HEK293 (cell line): ENCODE results near the gene SLC38A5.

Experiments used
- GLI4 ChIP-seq: fragments of 450-650 bp; formaldehyde crosslinking; IDR thresholded peaks from 2 replicates; pipeline ENCODE4 v1.5.1; 2016; ENCODE audit warnings: missing biosample characterization, missing genetic modification characterization
- IKZF3 ChIP-seq: fragments of 450-650 bp; IDR thresholded peaks from 2 replicates; pipeline ENCODE4 v1.5.0; 2018; ENCODE audit warnings: missing biosample characterization, mild to moderate bottlenecking, missing genetic modification characterization, moderate library complexity
- KLF10 ChIP-seq: fragments of 450-650 bp; IDR thresholded peaks from 2 replicates; pipeline ENCODE4 v1.5.1; 2018; ENCODE audit warnings: missing biosample characterization, mild to moderate bottlenecking, missing genetic modification characterization
- KLF16 ChIP-seq: fragments of 450-650 bp; formaldehyde crosslinking; IDR thresholded peaks from 2 replicates; pipeline ENCODE4 v1.5.1; 2017; ENCODE audit warnings: missing biosample characterization, missing genetic modification characterization
- YY1 ChIP-seq: fragments of 450-650 bp; formaldehyde crosslinking; IDR thresholded peaks from 2 replicates; pipeline ENCODE4 v1.5.1; 2018; ENCODE audit warnings: missing biosample characterization, missing genetic modification characterization
- ZBTB21 ChIP-seq: fragments of 450-650 bp; formaldehyde crosslinking; IDR thresholded peaks from 2 replicates; pipeline ENCODE4 v1.5.1; 2017; ENCODE audit warnings: missing biosample characterization, missing genetic modification characterization
- ZNF202 ChIP-seq: fragments of 450-650 bp; formaldehyde crosslinking; IDR thresholded peaks from 2 replicates; pipeline ENCODE4 v1.5.1; 2016; ENCODE audit warnings: missing biosample characterization, missing genetic modification characterization, borderline replicate concordance
- ZNF24 ChIP-seq: fragments of 450-650 bp; formaldehyde crosslinking; IDR thresholded peaks from 2 replicates; pipeline ENCODE4 v1.5.1; 2016; ENCODE audit warnings: missing biosample characterization, missing genetic modification characterization
- ZNF529 ChIP-seq: fragments of 450-650 bp; formaldehyde crosslinking; IDR thresholded peaks from 2 replicates; pipeline ENCODE4 v1.5.1; 2017; ENCODE audit warnings: missing genetic modification characterization, missing biosample characterization; ENCODE audit not compliant: insufficient replicate concordance
- ZNF548 ChIP-seq: fragments of 450-650 bp; formaldehyde crosslinking; IDR thresholded peaks from 2 replicates; pipeline ENCODE4 v1.5.1; 2016; ENCODE audit warnings: missing biosample characterization, missing genetic modification characterization
- TF ChIP-seq, protein P1 (sequence below): fragments of 450-650 bp; formaldehyde crosslinking; IDR thresholded peaks from 2 replicates; pipeline ENCODE4 v1.5.1; 2016; ENCODE audit warnings: missing biosample characterization, missing genetic modification characterization
- TF ChIP-seq, protein P2 (sequence below): fragments of 450-650 bp; formaldehyde crosslinking; IDR thresholded peaks from 2 replicates; pipeline ENCODE4 v1.5.1; 2016; ENCODE audit warnings: missing biosample characterization, missing genetic modification characterization
- TF ChIP-seq, protein P3 (sequence below): fragments of 450-650 bp; formaldehyde crosslinking; IDR thresholded peaks from 2 replicates; pipeline ENCODE4 v1.5.1; 2016; ENCODE audit warnings: missing biosample characterization, missing genetic modification characterization

DNA sequence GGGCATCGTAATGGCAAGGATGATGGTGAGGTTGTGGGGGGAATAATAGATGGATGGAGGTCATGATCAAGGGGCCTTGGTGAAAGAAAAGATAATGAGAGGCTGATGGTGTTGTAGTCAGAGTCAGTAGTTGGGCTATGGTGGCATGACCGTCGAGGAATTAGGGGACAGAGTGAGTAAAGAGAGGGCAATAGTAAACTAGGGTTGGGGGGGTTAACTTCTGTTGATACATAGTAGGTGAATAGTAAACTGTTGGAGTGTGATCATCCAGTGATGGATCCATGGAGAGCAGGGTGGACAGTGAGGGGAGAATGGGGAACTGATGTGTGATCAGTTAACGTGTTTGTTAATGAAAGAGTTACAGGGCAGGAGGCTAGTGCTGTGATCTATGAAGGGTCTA is 6.9 kb upstream of the SLC38A5 start:
- TF ChIP-seq ZNF202 (no peak), GLI4 (tag by site-specific recombination) (no peak), ZNF529 (tag by site-specific recombination) (no peak), KLF10 (no peak), ZBTB21 (no peak), KLF16 (tag by site-specific recombination) (no peak), YY1 (tag by site-specific recombination) (no peak), IKZF3 (tag by site-specific recombination) (no peak), ZNF548 (tag by site-specific recombination) (no peak), ZNF24 (no peak)
- TF ChIP-seq, protein P1, sequence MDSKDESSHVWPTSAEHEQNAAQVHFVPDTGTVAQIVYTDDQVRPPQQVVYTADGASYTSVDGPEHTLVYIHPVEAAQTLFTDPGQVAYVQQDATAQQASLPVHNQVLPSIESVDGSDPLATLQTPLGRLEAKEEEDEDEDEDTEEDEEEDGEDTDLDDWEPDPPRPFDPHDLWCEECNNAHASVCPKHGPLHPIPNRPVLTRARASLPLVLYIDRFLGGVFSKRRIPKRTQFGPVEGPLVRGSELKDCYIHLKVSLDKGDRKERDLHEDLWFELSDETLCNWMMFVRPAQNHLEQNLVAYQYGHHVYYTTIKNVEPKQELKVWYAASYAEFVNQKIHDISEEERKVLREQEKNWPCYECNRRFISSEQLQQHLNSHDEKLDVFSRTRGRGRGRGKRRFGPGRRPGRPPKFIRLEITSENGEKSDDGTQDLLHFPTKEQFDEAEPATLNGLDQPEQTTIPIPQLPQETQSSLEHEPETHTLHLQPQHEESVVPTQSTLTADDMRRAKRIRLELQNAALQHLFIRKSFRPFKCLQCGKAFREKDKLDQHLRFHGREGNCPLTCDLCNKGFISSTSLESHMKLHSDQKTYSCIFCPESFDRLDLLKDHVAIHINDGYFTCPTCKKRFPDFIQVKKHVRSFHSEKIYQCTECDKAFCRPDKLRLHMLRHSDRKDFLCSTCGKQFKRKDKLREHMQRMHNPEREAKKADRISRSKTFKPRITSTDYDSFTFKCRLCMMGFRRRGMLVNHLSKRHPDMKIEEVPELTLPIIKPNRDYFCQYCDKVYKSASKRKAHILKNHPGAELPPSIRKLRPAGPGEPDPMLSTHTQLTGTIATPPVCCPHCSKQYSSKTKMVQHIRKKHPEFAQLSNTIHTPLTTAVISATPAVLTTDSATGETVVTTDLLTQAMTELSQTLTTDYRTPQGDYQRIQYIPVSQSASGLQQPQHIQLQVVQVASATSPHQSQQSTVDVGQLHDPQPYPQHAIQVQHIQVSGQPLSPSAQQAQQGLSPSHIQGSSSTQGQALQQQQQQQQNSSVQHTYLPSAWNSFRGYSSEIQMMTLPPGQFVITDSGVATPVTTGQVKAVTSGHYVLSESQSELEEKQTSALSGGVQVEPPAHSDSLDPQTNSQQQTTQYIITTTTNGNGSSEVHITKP (tag by site-specific recombination), result no peak
- TF ChIP-seq, protein P2, sequence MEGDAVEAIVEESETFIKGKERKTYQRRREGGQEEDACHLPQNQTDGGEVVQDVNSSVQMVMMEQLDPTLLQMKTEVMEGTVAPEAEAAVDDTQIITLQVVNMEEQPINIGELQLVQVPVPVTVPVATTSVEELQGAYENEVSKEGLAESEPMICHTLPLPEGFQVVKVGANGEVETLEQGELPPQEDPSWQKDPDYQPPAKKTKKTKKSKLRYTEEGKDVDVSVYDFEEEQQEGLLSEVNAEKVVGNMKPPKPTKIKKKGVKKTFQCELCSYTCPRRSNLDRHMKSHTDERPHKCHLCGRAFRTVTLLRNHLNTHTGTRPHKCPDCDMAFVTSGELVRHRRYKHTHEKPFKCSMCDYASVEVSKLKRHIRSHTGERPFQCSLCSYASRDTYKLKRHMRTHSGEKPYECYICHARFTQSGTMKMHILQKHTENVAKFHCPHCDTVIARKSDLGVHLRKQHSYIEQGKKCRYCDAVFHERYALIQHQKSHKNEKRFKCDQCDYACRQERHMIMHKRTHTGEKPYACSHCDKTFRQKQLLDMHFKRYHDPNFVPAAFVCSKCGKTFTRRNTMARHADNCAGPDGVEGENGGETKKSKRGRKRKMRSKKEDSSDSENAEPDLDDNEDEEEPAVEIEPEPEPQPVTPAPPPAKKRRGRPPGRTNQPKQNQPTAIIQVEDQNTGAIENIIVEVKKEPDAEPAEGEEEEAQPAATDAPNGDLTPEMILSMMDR (tag by site-specific recombination), result no peak
- TF ChIP-seq, protein P3, sequence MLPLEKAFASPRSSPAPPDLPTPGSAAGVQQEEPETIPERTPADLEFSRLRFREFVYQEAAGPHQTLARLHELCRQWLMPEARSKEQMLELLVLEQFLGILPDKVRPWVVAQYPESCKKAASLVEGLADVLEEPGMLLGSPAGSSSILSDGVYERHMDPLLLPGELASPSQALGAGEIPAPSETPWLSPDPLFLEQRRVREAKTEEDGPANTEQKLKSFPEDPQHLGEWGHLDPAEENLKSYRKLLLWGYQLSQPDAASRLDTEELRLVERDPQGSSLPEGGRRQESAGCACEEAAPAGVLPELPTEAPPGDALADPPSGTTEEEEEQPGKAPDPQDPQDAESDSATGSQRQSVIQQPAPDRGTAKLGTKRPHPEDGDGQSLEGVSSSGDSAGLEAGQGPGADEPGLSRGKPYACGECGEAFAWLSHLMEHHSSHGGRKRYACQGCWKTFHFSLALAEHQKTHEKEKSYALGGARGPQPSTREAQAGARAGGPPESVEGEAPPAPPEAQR, result no peak
